ENCODE measurements around the gene EEA1.
"Not testable (repeated sequence)": the region's sequence is repeated elsewhere in the genome, so short reads cannot be mapped to it uniquely, and the experiment has no call there.

- not testable (repeated sequence) for TF ChIP-seq CTCF (conservative IDR thresholded peaks at IDR 0.05; ENCODE audit: low read length); EZH2phosphoT487 (IDR thresholded peaks at IDR 0.05; ENCODE audit: borderline replicate concordance, low read depth, low read length)
Observed at GRCh38 chr12:92749691-92750090, 179.4 kb downstream of the EEA1 start.
